IPS-11a (cell line): Measurements from ENCODE around the gene BMS1.
"Not testable (repeated sequence)": the region's sequence is repeated elsewhere in the genome, so short reads cannot be mapped to it uniquely, and the experiment has no call there.

Experiments
- H3K4me3 ChIP-seq: one replicate; pipeline ENCODE4 v1.5.1; 2013; ENCODE audit warnings: low read depth, low read length, control low read depth

The BMS1 gene

GRCh38 chr10:42865716-42866114 lies 83.1 kb downstream of the BMS1 start:
- H3K4me3 ChIP-seq = no peak overlapping the region

GRCh38 chr10:42866115-42866995 lies 83.8 kb downstream of the BMS1 start:
- no peak overlapping the region for H3K4me3 ChIP-seq

GRCh38 chr10:42867571-42867970 lies 85.0 kb downstream of the BMS1 start:
- H3K4me3 ChIP-seq = no peak overlapping the region

GRCh38 chr10:42868530-42868929 lies 85.9 kb downstream of the BMS1 start:
- H3K4me3 ChIP-seq = no peak overlapping the region

- H3K4me3 ChIP-seq = no peak overlapping the region
Observed at GRCh38 chr10:42869977-42870350, 87.4 kb downstream of the BMS1 start.

GRCh38 chr10:42871138-42871641 lies 88.6 kb downstream of the BMS1 start:
- not testable (repeated sequence) for H3K4me3 ChIP-seq

GRCh38 chr10:42871823-42872222 lies 89.2 kb downstream of the BMS1 start:
- H3K4me3 ChIP-seq = no peak overlapping the region

GRCh38 chr10:42872865-42873435 lies 90.4 kb downstream of the BMS1 start:
- H3K4me3 ChIP-seq = no peak overlapping the region

GRCh38 chr10:42874713-42875387 lies 92.3 kb downstream of the BMS1 start:
- no peak overlapping the region for H3K4me3 ChIP-seq

GRCh38 chr10:42875388-42875755 lies 92.8 kb downstream of the BMS1 start:
- no peak overlapping the region for H3K4me3 ChIP-seq

- no peak overlapping the region for H3K4me3 ChIP-seq
Observed at GRCh38 chr10:42875798-42876341, 93.3 kb downstream of the BMS1 start.

- no peak overlapping the region for H3K4me3 ChIP-seq
Observed at GRCh38 chr10:42876476-42876875, 93.9 kb downstream of the BMS1 start.

GRCh38 chr10:42876945-42877344 lies 94.3 kb downstream of the BMS1 start:
- H3K4me3 ChIP-seq = no peak overlapping the region

GRCh38 chr10:42877496-42878030 lies 95.0 kb downstream of the BMS1 start:
- H3K4me3 ChIP-seq = no peak overlapping the region

GRCh38 chr10:42878134-42878820 lies 95.7 kb downstream of the BMS1 start:
- no peak overlapping the region for H3K4me3 ChIP-seq

- no peak overlapping the region for H3K4me3 ChIP-seq
Observed at GRCh38 chr10:42878821-42879195, 96.2 kb downstream of the BMS1 start.

- H3K4me3 ChIP-seq = no peak overlapping the region
Observed at GRCh38 chr10:42879380-42880254, 97.0 kb downstream of the BMS1 start.

- no peak overlapping the region for H3K4me3 ChIP-seq
Observed at GRCh38 chr10:42880255-42880620, 97.6 kb downstream of the BMS1 start.

- no peak overlapping the region for H3K4me3 ChIP-seq
Observed at GRCh38 chr10:42882597-42882996, 100.0 kb downstream of the BMS1 start.
